K562 (cell line): ENCODE results near the gene TMPO. TPM values are rescaled to one million over a fixed set of nuclear protein-coding genes. Genes with fewer than 3 reads are reported as not detected.

ENCODE experiments used
- ATAC-seq: fragments of 200-7000 bp; cut with Tn5 transposase; 3 replicates; pipeline ENCODE4 v1.9.1; 2020; ENCODE audit warnings: moderate library complexity
- BruUV-seq: library from RNA; stranded (reverse); fragments of 400-500 nt; replicated peaks from 2 replicates; lab custom pipeline; 2021; lab: Mats Ljungman, UMichigan
- CTCF ChIA-PET: fragments of 300-600 bp; formaldehyde crosslinking; extraction: SDS; loops from one replicate; lab custom pipeline; 2021; ENCODE audit warnings: low intra/inter-chr PET ratio; lab: Yijun Ruan, JAX
- POLR2A ChIA-PET: fragments of 300-600, 350-650 bp; sonication (Branson Sonifier 250); formaldehyde crosslinking; extraction: SDS; loops from one replicate; lab custom pipeline; 2021; ENCODE audit warnings: antibody characterized with exemption, inconsistent platforms; lab: Yijun Ruan, JAX
- DNase-seq, 4 experiments: peaks; one replicate each; pipeline versions ENCODE4 v3.0.0 to v3.0.0-alpha.2; 2011 to 2018; ENCODE audit warnings: low spot score in 3 of 4, mixed read lengths in 3 of 4; ENCODE audit errors: extremely low read depth in 1 of 4
- FAIRE-seq: peaks from 2 replicates; lab custom pipeline; 2011; peaks lifted over from hg19 to GRCh38; lab: Jason Lieb, UNC
- H2AFZ ChIP-seq: 2 replicates; pipeline ENCODE4 v1.6.0; 2011; ENCODE audit warnings: low read depth, low read length, control low read depth, inconsistent platforms
- H3K27ac ChIP-seq: fragments of 200-600 bp; 3 replicates; pipeline ENCODE4 v1.8.0; 2011; ENCODE audit warnings: low read depth, mild to moderate bottlenecking, control low read depth, inconsistent platforms, low read length, moderate library complexity, mixed read lengths; ENCODE audit errors: extremely low read depth
- H3K27me3 ChIP-seq, 2 experiments: fragments of 300-600 bp in 1 of 2; 2 replicates in 1 of 2; 3 replicates in 1 of 2; pipeline versions ENCODE4 v1.6.0 to v1.8.0; 2011; ENCODE audit warnings: inconsistent platforms in 2 of 2, low read length in 2 of 2, mild to moderate bottlenecking in 1 of 2, mixed read lengths in 1 of 2, moderate library complexity in 1 of 2; ENCODE audit not compliant: control insufficient read depth in 2 of 2, insufficient read depth in 2 of 2
- H3K36me3 ChIP-seq: fragments of 300-600 bp; 3 replicates; pipeline ENCODE4 v1.8.0; 2011; ENCODE audit warnings: mild to moderate bottlenecking, low read length, inconsistent platforms; ENCODE audit not compliant: control insufficient read depth, insufficient read depth
- H3K4me1 ChIP-seq, 2 experiments: fragments of 200-600 bp in 1 of 2; replicated peaks in 1 of 2; 2 replicates in 1 of 2; 3 replicates in 1 of 2; pipeline versions ENCODE4 v1.5.1 to v1.8.0; 2011; ENCODE audit warnings: inconsistent platforms in 2 of 2, low read length in 2 of 2, mild to moderate bottlenecking in 1 of 2, mixed read lengths in 1 of 2, moderate library complexity in 1 of 2; ENCODE audit not compliant: control insufficient read depth in 2 of 2, insufficient read depth in 2 of 2
- H3K4me2 ChIP-seq: 2 replicates; pipeline ENCODE4 v1.6.1; 2011; ENCODE audit warnings: low read length, control low read depth, inconsistent platforms, mixed read lengths; ENCODE audit not compliant: insufficient read depth
- H3K4me3 ChIP-seq: fragments of 200-600 bp; sonication (generic), shearing (Covaris generic); 2 replicates; pipeline ENCODE4 v1.5.1; 2016; ENCODE audit warnings: control low read depth, inconsistent platforms
- H3K79me2 ChIP-seq: fragments of 200-600 bp; 3 replicates; pipeline ENCODE4 v1.8.0; 2011; ENCODE audit warnings: low read length, inconsistent platforms; ENCODE audit not compliant: control insufficient read depth, insufficient read depth
- H3K9ac ChIP-seq, 2 experiments: 2 replicates each; pipeline versions ENCODE4 v1.6.0 to v1.6.1; 2011; ENCODE audit warnings: low read depth in 2 of 2, low read length in 2 of 2, control low read depth in 1 of 2, inconsistent platforms in 1 of 2, mild to moderate bottlenecking in 1 of 2, mixed read lengths in 1 of 2; ENCODE audit not compliant: insufficient read depth in 1 of 2
- H3K9me1 ChIP-seq: one replicate; pipeline ENCODE4 v1.6.0; 2011; ENCODE audit warnings: inconsistent platforms, mild to moderate bottlenecking, low read length, moderate library complexity; ENCODE audit not compliant: control insufficient read depth, insufficient read depth
- H3K9me3 ChIP-seq: replicated peaks from 2 replicates; pipeline ENCODE4 v1.5.1; 2011; ENCODE audit warnings: low read depth, low read length, inconsistent platforms; ENCODE audit not compliant: control insufficient read depth, insufficient read depth
- H4K20me1 ChIP-seq: replicated peaks from 2 replicates; pipeline ENCODE4 v1.6.1; 2011; ENCODE audit warnings: low read length, inconsistent platforms, mixed read lengths; ENCODE audit not compliant: control insufficient read depth, insufficient read depth
- ARID1B ChIP-seq: fragments of 450-650 bp; IDR thresholded peaks from 2 replicates; pipeline ENCODE4 v1.6.1; 2016; ENCODE audit warnings: antibody characterized with exemption, mild to moderate bottlenecking, inconsistent platforms
- BRD4 ChIP-seq: fragments of 200-600 bp; sonication (generic); IDR thresholded peaks from 2 replicates; pipeline ENCODE4 v1.6.1; 2017; ENCODE audit warnings: inconsistent platforms
- CEBPG ChIP-seq, 3 experiments: fragments of 200-800 bp in 1 of 3; sonication (Bioruptor generic) in 1 of 3; sonication (generic) in 1 of 3; formaldehyde crosslinking in 1 of 3; IDR thresholded peaks in 2 of 3; conservative IDR thresholded peaks in 1 of 3; 2 replicates each; pipeline versions ENCODE4 v1.6.1 to v1.8.0; 2016 to 2022; ENCODE audit warnings: missing compliant biosample characterization in 2 of 3, missing genetic modification characterization in 2 of 3, mild to moderate bottlenecking in 1 of 3, missing genetic modification reagents in 1 of 3
- DIDO1 ChIP-seq: fragments of 450-650 bp; IDR thresholded peaks from 2 replicates; pipeline ENCODE4 v1.6.1; 2016; ENCODE audit warnings: low read depth, missing biosample characterization, missing genetic modification characterization
- DMBX1 ChIP-seq: fragments of 250-450 bp; sonication (Bioruptor Pico); IDR thresholded peaks from 2 replicates; pipeline ENCODE4 v1.8.0; 2022; ENCODE audit warnings: inconsistent platforms, mild to moderate bottlenecking, moderate library complexity, borderline replicate concordance
- HDAC1 ChIP-seq, 2 experiments: fragments of 450-650 bp; IDR thresholded peaks; 2 replicates each; pipeline ENCODE4 v1.6.1; 2016 to 2017; ENCODE audit warnings: inconsistent platforms in 1 of 2, mild to moderate bottlenecking in 1 of 2, moderate library complexity in 1 of 2
- HDAC3 ChIP-seq: fragments of 450-650 bp; IDR thresholded peaks from 2 replicates; pipeline ENCODE4 v1.6.1; 2018; ENCODE audit warnings: borderline replicate concordance, mild to moderate bottlenecking, moderate library complexity; ENCODE audit not compliant: partially characterized antibody
- KDM1A ChIP-seq, 2 experiments: fragments of 450-650 bp; IDR thresholded peaks; 2 replicates each; pipeline ENCODE4 v1.6.1; 2016; ENCODE audit warnings: mild to moderate bottlenecking in 2 of 2
- KDM4B ChIP-seq, 2 experiments: fragments of 450-650 bp in 1 of 2; sonication (generic) in 1 of 2; IDR thresholded peaks; 2 replicates each; pipeline ENCODE4 v1.6.1; 2016 to 2017; ENCODE audit warnings: borderline replicate concordance in 2 of 2, antibody characterized with exemption in 1 of 2, low read depth in 1 of 2, mild to moderate bottlenecking in 1 of 2
- NCOA1 ChIP-seq: fragments of 450-650 bp; IDR thresholded peaks from 2 replicates; pipeline ENCODE4 v1.6.1; 2016; ENCODE audit warnings: low read depth
- NFE2 ChIP-seq: IDR thresholded peaks from 2 replicates; pipeline ENCODE4 v1.6.1; 2014; ENCODE audit warnings: antibody characterized with exemption, low read depth
- SIN3A ChIP-seq, 2 experiments: fragments of 150-350 bp in 1 of 2; IDR thresholded peaks; 2 replicates each; pipeline ENCODE4 v1.6.1; 2011 to 2016; ENCODE audit warnings: borderline replicate concordance in 2 of 2, low read depth in 2 of 2, low read length in 2 of 2, mild to moderate bottlenecking in 2 of 2, moderate library complexity in 2 of 2; ENCODE audit not compliant: control insufficient read depth in 1 of 2
- TEAD2 ChIP-seq: fragments of 450-650 bp; IDR thresholded peaks from 2 replicates; pipeline ENCODE4 v1.6.1; 2016; ENCODE audit warnings: missing genetic modification characterization, control low read depth, missing compliant biosample characterization
- ZEB2 ChIP-seq: fragments of 450-650 bp; IDR thresholded peaks from 2 replicates; pipeline ENCODE4 v1.6.1; 2016
- ZNF695 ChIP-seq: fragments of 450-650 bp; formaldehyde crosslinking; IDR thresholded peaks from 2 replicates; pipeline ENCODE4 v1.4.0; 2020; ENCODE audit warnings: mild to moderate bottlenecking, moderate library complexity
- WGBS: fragments of 100-300 bp; shearing (Covaris generic); methylation state at CpG from one replicate; pipeline ENCODE4 v1.1.6; 2016; ENCODE audit warnings: low coverage, mixed read lengths; ENCODE audit not compliant: insufficient coverage; ENCODE audit errors: missing lambda C conversion rate; 5-methylcytosine and 5-hydroxymethylcytosine counted together
- in situ Hi-C: fragments of 300-500 bp; cut with MboI; formaldehyde crosslinking; loops from 4 replicates; pipeline ENCODE4 v1.15.0; 2018; ENCODE audit warnings: inconsistent platforms, mixed read lengths
- intact Hi-C: fragments of 100-400 bp; cut with micrococcal nuclease; formaldehyde crosslinking; loops from 2 replicates; pipeline ENCODE4 v1.14.2; 2022
- polyA plus RNA-seq, 8 experiments: library from polyadenylated mRNA; depleted of rRNA in 4 of 8; stranded (reverse) in 5 of 8; unstranded in 3 of 8; fragments of >200 nt; fragmentation: Nextera tagmentation in 2 of 8; fragmentation: Illumina TruSeq in 1 of 8; extraction: Ambion mirVana in 2 of 8; extraction: Trizol in 1 of 8; gene quantifications; 2 replicates each; pipeline versions ENCODE4 v1.2.1 to v1.2.3, GENCODE V29; 2011 to 2014; ENCODE audit warnings: inconsistent platforms in 1 of 8, missing spikeins in 1 of 8
- total RNA-seq, 7 experiments: library from RNA; depleted of rRNA in 6 of 7; stranded (reverse); fragments of >200 nt in 6 of 7; fragmentation: Illumina TruSeq in 2 of 7; extraction: Trizol in 2 of 7; gene quantifications; 2 replicates each; pipeline versions ENCODE4 v1.2.1 to v1.2.3, GENCODE V29; 2011 to 2021; ENCODE audit warnings: low replicate concordance in 1 of 7
- TF ChIP-seq, protein P1 (sequence below): IDR thresholded peaks from 3 replicates; pipeline ENCODE4 v1.6.1; 2011; ENCODE audit warnings: borderline replicate concordance, mild to moderate bottlenecking, moderate library complexity; ENCODE audit not compliant: insufficient read length; ENCODE audit errors: extremely low read depth

TMPO gene
- total and polyA plus RNA-seq, 9 of the 15 experiments (the other 6 are each of a cell fraction or from before 2014, with no cell fraction given), result 62.1 to 263 (median 182) TPM

DNA sequence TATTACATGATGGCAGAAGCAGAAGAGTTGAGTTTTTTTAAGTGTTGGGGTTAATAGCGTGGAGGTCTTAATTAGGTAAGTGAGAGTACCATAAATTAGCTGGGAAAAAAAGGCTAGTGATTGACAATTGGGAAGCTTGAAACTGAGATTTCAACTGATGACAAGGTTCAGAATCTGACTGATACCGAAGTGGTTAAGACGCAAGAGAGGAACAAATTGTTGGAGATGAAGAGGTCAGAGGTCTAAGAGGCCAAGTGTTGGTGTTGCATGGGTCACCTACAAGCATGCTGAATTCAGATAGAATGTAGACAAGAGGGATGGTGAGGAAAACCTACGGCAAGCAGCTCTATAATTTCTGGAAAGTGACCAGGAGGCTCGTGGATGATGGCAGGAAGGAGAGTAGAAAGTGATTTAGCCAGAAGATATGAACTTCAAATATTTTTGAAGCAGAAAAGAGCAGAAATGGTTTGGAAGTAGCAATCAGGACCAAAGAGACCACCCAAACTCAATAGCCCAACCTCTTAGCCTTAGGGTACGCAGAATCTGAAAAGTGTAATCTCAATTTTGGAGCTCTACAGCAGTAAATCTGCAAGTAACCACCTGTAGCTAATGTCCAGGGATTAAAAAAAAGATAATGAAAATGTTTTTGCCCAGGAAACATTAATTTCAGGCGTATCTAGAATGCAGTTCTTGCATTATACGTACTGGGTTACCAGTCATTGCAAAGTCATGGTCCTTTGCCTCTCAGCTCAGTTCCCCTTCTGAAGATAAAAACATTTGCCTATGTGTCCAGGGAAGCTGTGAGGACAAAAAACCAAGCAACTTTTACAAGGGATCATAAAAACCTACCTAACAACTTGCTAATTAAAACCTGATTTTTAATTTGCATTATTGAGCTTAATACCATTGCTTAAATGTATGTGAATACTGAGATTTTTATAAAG lies 1.7 kb upstream of the TMPO start:
- Histone ChIP-seq H3K79me2 (peaks cover 52% of the 10 kb centered on the region), H2AFZ (no peak overlapping the region), H3K27me3 (no peaks in the 10 kb centered on the region), H3K9ac (peak overlapping the region in 1 of 2 experiments; percentile 99; a peak in 2 of 4 replicates), H3K4me1 (peaks cover 12 to 19% of the 10 kb centered on the region in 2 experiments), H3K9me1 (no peaks in the 10 kb centered on the region), H4K20me1 (no peaks in the 10 kb centered on the region), H3K4me2 (peak overlapping the region; percentile 29), H3K36me3 (peaks cover 10% of the 10 kb centered on the region; the same call in 1 of the 3 replicates), H3K4me3 (peak overlapping the region; percentile 66; the same call in 1 of the 2 replicates), H3K27ac (peak overlapping the region; percentile 98; the same call in 1 of the 3 replicates), H3K9me3 (no peaks in the 10 kb centered on the region)
- ATAC-seq, result 0 out of 3 replicates have a peak, but pooled peaks have one; percentile 11
- ChIA-PET CTCF (interaction anchor here (1.3 kb wide), 1 partner anchor 89 kb away, joined by 3 read pairs; no protein-coding TSS in a partner anchor), POLR2A (interaction anchor here (0.6 to 2.1 kb wide), 11 partner anchors 9 to 1596 kb away, joined by 3 to 12 read pairs (median 4); partner anchors contain the start of gene SLC25A3)
- intact Hi-C loops (no loop called here), in situ Hi-C loops (no loop called here)
- DNase-seq, result peak in 2 of 4 experiments; percentile 34 to 66
- BruUV-seq, result no TSS peak
- WGBS, result 41% methylated on average over 8 of the region's 8 CpGs
- FAIRE-seq, result peak; percentile 82
- no peak for TF ChIP-seq CEBPG (CRISPR knock-in tag; IDR thresholded peaks at IDR 0.05)
- TF ChIP-seq CEBPG (tag; conservative IDR thresholded peaks at IDR 0.05 in 1 of 2, IDR thresholded peaks at IDR 0.05 in 1 of 2), result 0 out of 4 replicates have a peak, but pooled peaks of 1 of the 2 experiments have one; percentile 17
- TF ChIP-seq KDM1A (IDR thresholded peaks at IDR 0.05), result peak; percentile 70 to 74; a peak in 3 of 4 replicates
- no peak for TF ChIP-seq NCOA1
- no peak for TF ChIP-seq SIN3A (IDR thresholded peaks at IDR 0.05; ENCODE audit: borderline replicate concordance in 2 of 2, control insufficient read depth in 1 of 2, low read depth in 2 of 2, low read length in 2 of 2)
- TF ChIP-seq DIDO1 (tag), result no peak
- TF ChIP-seq ZNF695 (CRISPR knock-in tag), result no peak
- TF ChIP-seq DMBX1 (CRISPR knock-in tag), result no peak
- no peak for TF ChIP-seq HDAC3
- TF ChIP-seq ZEB2, result no peak
- TF ChIP-seq TEAD2 (tag), result no peak
- TF ChIP-seq, protein P1, sequence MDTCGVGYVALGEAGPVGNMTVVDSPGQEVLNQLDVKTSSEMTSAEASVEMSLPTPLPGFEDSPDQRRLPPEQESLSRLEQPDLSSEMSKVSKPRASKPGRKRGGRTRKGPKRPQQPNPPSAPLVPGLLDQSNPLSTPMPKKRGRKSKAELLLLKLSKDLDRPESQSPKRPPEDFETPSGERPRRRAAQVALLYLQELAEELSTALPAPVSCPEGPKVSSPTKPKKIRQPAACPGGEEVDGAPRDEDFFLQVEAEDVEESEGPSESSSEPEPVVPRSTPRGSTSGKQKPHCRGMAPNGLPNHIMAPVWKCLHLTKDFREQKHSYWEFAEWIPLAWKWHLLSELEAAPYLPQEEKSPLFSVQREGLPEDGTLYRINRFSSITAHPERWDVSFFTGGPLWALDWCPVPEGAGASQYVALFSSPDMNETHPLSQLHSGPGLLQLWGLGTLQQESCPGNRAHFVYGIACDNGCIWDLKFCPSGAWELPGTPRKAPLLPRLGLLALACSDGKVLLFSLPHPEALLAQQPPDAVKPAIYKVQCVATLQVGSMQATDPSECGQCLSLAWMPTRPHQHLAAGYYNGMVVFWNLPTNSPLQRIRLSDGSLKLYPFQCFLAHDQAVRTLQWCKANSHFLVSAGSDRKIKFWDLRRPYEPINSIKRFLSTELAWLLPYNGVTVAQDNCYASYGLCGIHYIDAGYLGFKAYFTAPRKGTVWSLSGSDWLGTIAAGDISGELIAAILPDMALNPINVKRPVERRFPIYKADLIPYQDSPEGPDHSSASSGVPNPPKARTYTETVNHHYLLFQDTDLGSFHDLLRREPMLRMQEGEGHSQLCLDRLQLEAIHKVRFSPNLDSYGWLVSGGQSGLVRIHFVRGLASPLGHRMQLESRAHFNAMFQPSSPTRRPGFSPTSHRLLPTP, result no peak
- TF ChIP-seq BRD4, result no peak
- TF ChIP-seq ARID1B, result 0 out of 2 replicates have a peak, but pooled peaks have one; percentile 5
- TF ChIP-seq HDAC1 (IDR thresholded peaks at IDR 0.05), result 0 out of 4 replicates have a peak, but pooled peaks of 1 of the 2 experiments have one; percentile 39
- TF ChIP-seq NFE2, result peak; percentile 86
- no peak for TF ChIP-seq KDM4B (IDR thresholded peaks at IDR 0.05; ENCODE audit: borderline replicate concordance in 2 of 2, low read depth in 1 of 2)
